A673 (cell line): ENCODE results near the gene CTNNA1.

Experiments
- EZH2 ChIP-seq: fragments of 200-600 bp; sonication (generic); IDR thresholded peaks from 2 replicates; pipeline ENCODE4 v1.6.1; 2017; ENCODE audit warnings: borderline replicate concordance, low read depth, mild to moderate bottlenecking, mixed read lengths, antibody characterized with exemption, low read length; ENCODE audit not compliant: poor library complexity, severe bottlenecking
- TF ChIP-seq, protein P1 (sequence below): fragments of 300-800, 200-600 bp; sonication (generic); conservative IDR thresholded peaks from 2 replicates; pipeline ENCODE4 v1.5.1; 2017; ENCODE audit warnings: low read depth, mild to moderate bottlenecking, antibody characterized with exemption, low read length, moderate library complexity, mixed read lengths

DNA sequence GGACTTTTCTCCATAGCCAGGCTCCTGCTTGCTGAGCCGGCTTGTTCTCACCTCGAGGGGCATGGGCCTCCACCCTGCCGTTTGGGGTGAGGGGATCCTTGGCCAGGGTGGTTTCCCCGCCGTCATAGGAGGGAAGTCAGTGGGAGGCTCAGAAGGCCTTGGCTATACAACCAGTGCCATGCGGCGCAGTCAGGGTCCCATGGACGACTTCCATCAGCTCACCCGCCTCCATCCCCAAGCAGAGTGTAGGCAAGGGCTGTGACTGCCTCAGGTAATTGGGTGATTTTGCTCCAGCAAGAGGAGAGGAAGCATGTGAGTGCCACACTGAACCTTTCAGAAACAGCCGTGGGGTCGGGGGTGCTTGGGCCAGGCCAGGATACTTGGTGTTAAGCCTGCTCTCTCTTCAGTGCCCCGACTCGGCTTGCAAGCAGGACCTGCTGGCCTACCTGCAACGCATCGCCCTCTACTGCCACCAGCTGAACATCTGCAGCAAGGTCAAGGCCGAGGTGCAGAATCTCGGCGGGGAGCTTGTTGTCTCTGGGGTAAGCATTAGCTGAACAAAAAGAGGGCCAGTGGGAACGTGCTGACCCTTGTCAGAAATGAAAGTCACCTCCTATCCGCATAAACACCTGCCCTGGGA is 179.1 kb downstream of the CTNNA1 start:
- TF ChIP-seq, protein P1, sequence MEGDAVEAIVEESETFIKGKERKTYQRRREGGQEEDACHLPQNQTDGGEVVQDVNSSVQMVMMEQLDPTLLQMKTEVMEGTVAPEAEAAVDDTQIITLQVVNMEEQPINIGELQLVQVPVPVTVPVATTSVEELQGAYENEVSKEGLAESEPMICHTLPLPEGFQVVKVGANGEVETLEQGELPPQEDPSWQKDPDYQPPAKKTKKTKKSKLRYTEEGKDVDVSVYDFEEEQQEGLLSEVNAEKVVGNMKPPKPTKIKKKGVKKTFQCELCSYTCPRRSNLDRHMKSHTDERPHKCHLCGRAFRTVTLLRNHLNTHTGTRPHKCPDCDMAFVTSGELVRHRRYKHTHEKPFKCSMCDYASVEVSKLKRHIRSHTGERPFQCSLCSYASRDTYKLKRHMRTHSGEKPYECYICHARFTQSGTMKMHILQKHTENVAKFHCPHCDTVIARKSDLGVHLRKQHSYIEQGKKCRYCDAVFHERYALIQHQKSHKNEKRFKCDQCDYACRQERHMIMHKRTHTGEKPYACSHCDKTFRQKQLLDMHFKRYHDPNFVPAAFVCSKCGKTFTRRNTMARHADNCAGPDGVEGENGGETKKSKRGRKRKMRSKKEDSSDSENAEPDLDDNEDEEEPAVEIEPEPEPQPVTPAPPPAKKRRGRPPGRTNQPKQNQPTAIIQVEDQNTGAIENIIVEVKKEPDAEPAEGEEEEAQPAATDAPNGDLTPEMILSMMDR: peak; percentile 28; the same call in 1 of the 2 replicates
- no peak for TF ChIP-seq EZH2
